Transverse colon (tissue), 3 donors: Measurements from ENCODE around the gene GJA1.
"Not testable (repeated sequence)": the region's sequence is repeated elsewhere in the genome, so short reads cannot be mapped to it uniquely, and the experiment has no call there.

Source experiments
- EP300 ChIP-seq: sonication (generic); formaldehyde crosslinking; IDR thresholded peaks from one replicate; pipeline ENCODE4 v1.6.1; 2017; ENCODE audit warnings: antibody characterized with exemption, low read depth
- TF ChIP-seq, protein P1 (sequence below), 5 experiments: fragments of 200-600 bp in 3 of 5; fragments of 450-650 bp in 2 of 5; sonication (generic) in 3 of 5; IDR thresholded peaks; 1 replicate in 2 of 5; 2 replicates in 3 of 5; pipeline ENCODE4 v1.5.1; 2016 to 2017; ENCODE audit warnings: antibody characterized with exemption in 5 of 5, inconsistent platforms in 3 of 5, mild to moderate bottlenecking in 2 of 5, moderate library complexity in 1 of 5

DNA sequence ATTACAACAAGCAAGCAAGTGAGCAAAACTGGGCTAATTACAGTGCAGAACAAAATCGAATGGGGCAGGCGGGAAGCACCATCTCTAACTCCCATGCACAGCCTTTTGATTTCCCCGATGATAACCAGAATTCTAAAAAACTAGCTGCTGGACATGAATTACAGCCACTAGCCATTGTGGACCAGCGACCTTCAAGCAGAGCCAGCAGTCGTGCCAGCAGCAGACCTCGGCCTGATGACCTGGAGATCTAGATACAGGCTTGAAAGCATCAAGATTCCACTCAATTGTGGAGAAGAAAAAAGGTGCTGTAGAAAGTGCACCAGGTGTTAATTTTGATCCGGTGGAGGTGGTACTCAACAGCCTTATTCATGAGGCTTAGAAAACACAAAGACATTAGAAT lies 12.3 kb downstream of the GJA1 start:
- TF ChIP-seq, protein P1, sequence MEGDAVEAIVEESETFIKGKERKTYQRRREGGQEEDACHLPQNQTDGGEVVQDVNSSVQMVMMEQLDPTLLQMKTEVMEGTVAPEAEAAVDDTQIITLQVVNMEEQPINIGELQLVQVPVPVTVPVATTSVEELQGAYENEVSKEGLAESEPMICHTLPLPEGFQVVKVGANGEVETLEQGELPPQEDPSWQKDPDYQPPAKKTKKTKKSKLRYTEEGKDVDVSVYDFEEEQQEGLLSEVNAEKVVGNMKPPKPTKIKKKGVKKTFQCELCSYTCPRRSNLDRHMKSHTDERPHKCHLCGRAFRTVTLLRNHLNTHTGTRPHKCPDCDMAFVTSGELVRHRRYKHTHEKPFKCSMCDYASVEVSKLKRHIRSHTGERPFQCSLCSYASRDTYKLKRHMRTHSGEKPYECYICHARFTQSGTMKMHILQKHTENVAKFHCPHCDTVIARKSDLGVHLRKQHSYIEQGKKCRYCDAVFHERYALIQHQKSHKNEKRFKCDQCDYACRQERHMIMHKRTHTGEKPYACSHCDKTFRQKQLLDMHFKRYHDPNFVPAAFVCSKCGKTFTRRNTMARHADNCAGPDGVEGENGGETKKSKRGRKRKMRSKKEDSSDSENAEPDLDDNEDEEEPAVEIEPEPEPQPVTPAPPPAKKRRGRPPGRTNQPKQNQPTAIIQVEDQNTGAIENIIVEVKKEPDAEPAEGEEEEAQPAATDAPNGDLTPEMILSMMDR (IDR thresholded peaks at IDR 0.05), result not testable (repeated sequence)
- not testable (repeated sequence) for TF ChIP-seq EP300
